ENCODE data around the gene CLN5.

The CLN5 gene

GRCh38 chr13:77038907-77039480 is 47.1 kb downstream of the CLN5 start:
- no peak for TF ChIP-seq CTCF (IDR thresholded peaks at IDR 0.05)
- H3K27me3 ChIP-seq: no peaks in the 10 kb centered on the region
- H3K4me3 ChIP-seq: no peak overlapping the region
- H3K4me1 ChIP-seq: peaks cover 0 to 5% (median 0%) of the 10 kb centered on the region in 4 donors
- intact Hi-C loops (cut with DNase I; ENCODE audit: low total_unique reads): no loop called here
- no peak overlapping the region for H3K27ac ChIP-seq
- no peak for DNase-seq
- peaks cover 0 to 6% (median 3%) of the 10 kb centered on the region in 3 donors for H3K36me3 ChIP-seq
- no peaks in the 10 kb centered on the region for H3K9me3 ChIP-seq

- no peak overlapping the region for H3K4me3 ChIP-seq
- no peaks in the 10 kb centered on the region for H3K9me3 ChIP-seq
- no peak overlapping the region for H3K27ac ChIP-seq
- H3K36me3 ChIP-seq: peaks cover 3 to 17% (median 3%) of the 10 kb centered on the region in 3 donors
- H3K4me1 ChIP-seq: peaks cover 0 to 5% (median 0%) of the 10 kb centered on the region in 4 donors
- no peaks in the 10 kb centered on the region for H3K27me3 ChIP-seq
- no peak for TF ChIP-seq CTCF (IDR thresholded peaks at IDR 0.05)
- no peak for DNase-seq
- intact Hi-C loops (cut with DNase I; ENCODE audit: low total_unique reads): no loop called here
Measured at GRCh38 chr13:77040076-77040475, 48.2 kb downstream of the CLN5 start.

- intact Hi-C loops (cut with DNase I; ENCODE audit: low total_unique reads): no loop called here
- no peak for DNase-seq
- Histone ChIP-seq H3K4me1 (peaks cover 0 to 5% (median 0%) of the 10 kb centered on the region in 4 donors), H3K4me3 (no peak overlapping the region), H3K9me3 (no peaks in the 10 kb centered on the region), H3K36me3 (peaks cover 6 to 21% (median 6%) of the 10 kb centered on the region in 3 donors), H3K27me3 (no peaks in the 10 kb centered on the region), H3K27ac (no peak overlapping the region)
- TF ChIP-seq CTCF (IDR thresholded peaks at IDR 0.05): no peak
Measured at GRCh38 chr13:77040835-77041234, 49.0 kb downstream of the CLN5 start.

- Histone ChIP-seq H3K27me3 (no peaks in the 10 kb centered on the region), H3K27ac (no peak overlapping the region), H3K4me1 (no peaks in the 10 kb centered on the region), H3K36me3 (peaks cover 8 to 36% (median 9%) of the 10 kb centered on the region in 3 donors), H3K4me3 (no peak overlapping the region), H3K9me3 (no peaks in the 10 kb centered on the region)
- intact Hi-C loops (cut with DNase I; ENCODE audit: low total_unique reads): no loop called here
- DNase-seq: no peak
- no peak for TF ChIP-seq CTCF (IDR thresholded peaks at IDR 0.05)
Measured at GRCh38 chr13:77042566-77043177, 50.8 kb downstream of the CLN5 start.

- Histone ChIP-seq H3K9me3 (no peaks in the 10 kb centered on the region), H3K4me1 (no peaks in the 10 kb centered on the region), H3K27me3 (no peaks in the 10 kb centered on the region), H3K27ac (no peak overlapping the region), H3K36me3 (peaks cover 33 to 82% (median 42%) of the 10 kb centered on the region in 3 donors), H3K4me3 (no peak overlapping the region)
- DNase-seq: no peak
- intact Hi-C loops (cut with DNase I; ENCODE audit: low total_unique reads): no loop called here
- TF ChIP-seq CTCF (IDR thresholded peaks at IDR 0.05): no peak
Measured at GRCh38 chr13:77047649-77048343, 55.9 kb downstream of the CLN5 start.
